ENCODE measurements around the gene CDH16. TPM values are rescaled to one million over a fixed set of nuclear protein-coding genes. Genes with fewer than 3 reads are reported as not detected.

CDH16 gene
- total and polyA plus RNA-seq, 2 experiments from 2014 or later, result not detected

GRCh38 chr16:66878067-66878466 is 40.6 kb downstream of the CDH16 start (continued):
- TF ChIP-seq ZNF462 (CRISPR knock-in tag; IDR thresholded peaks at IDR 0.05), result no peak
- no peak for TF ChIP-seq CTCF (conservative IDR thresholded peaks at IDR 0.05; ENCODE audit: low read depth in 2 of 2)
- TF ChIP-seq EZH2phosphoT487 (IDR thresholded peaks at IDR 0.05; ENCODE audit: unreplicated experiment), result no peak
- TF ChIP-seq NANOG (IDR thresholded peaks at IDR 0.05; ENCODE audit: borderline replicate concordance), result no peak

- peaks cover under 1% of the 10 kb centered on the region; the same call in 1 of the 2 replicates for H3K27me3 ChIP-seq (ENCODE audit: insufficient read depth)
- Mint-ChIP-seq H3K27me3 (ENCODE audit: insufficient read depth, low read depth, poor library complexity) (peaks cover 12% of the 10 kb centered on the region), H3K4me1 (peaks cover 11% of the 10 kb centered on the region), H3K27ac (no peak overlapping the region), H3K4me3 (peak overlapping the region; percentile 23; the same call in 2 of the 3 replicates), H3K9me3 (no peaks in the 10 kb centered on the region), H3K36me3 (ENCODE audit: low read depth) (no peaks in the 10 kb centered on the region)
- peak; percentile 16 for DNase-seq (ENCODE audit: low spot score)
- no peaks in the 10 kb centered on the region for H3K4me1 ChIP-seq (ENCODE audit: insufficient read depth)
- no peaks in the 10 kb centered on the region for H3K36me3 ChIP-seq (ENCODE audit: insufficient read depth)
- peaks cover 10% of the 10 kb centered on the region; the same call in 1 of the 2 replicates for H3F3A ChIP-seq (replicated peaks; ENCODE audit: low read depth)
- H3K4me2 ChIP-seq, result no peak overlapping the region
- no peaks in the 10 kb centered on the region for H3K9me2 ChIP-seq (ENCODE audit: insufficient read depth)
- H4K20me1 ChIP-seq (replicated peaks; ENCODE audit: insufficient read depth), result no peaks in the 10 kb centered on the region
- no peak for ATAC-seq
- no peak overlapping the region for H3K4me3 ChIP-seq
- H2AFZ ChIP-seq, result no peak overlapping the region
- no peak overlapping the region for H3K27ac ChIP-seq (ENCODE audit: low read depth)
- H3K79me2 ChIP-seq (replicated peaks; ENCODE audit: insufficient read depth), result no peaks in the 10 kb centered on the region
- TF ChIP-seq ETS1 (IDR thresholded peaks at IDR 0.05), result no peak
- no peak for TF ChIP-seq REST (IDR thresholded peaks at IDR 0.05; ENCODE audit: unreplicated experiment)
- TF ChIP-seq JUNB (IDR thresholded peaks at IDR 0.05; ENCODE audit: unreplicated experiment), result no peak
- TF ChIP-seq POLR2AphosphoS5 (IDR thresholded peaks at IDR 0.05; ENCODE audit: low read depth), result no peak
Measured at GRCh38 chr16:66874079-66874775, 44.5 kb downstream of the CDH16 start.

Measured in GM23338 (cell line).